NCI-H345 treated with DMSO at 0.1 percent for 48 hours (cell line): ENCODE results near the gene PDCD1LG2.

Experiments
- DNase-seq: peaks from one replicate; lab custom pipeline; 2025; ENCODE audit not compliant: unreplicated experiment; lab: John Stamatoyannopoulos, UW

PDCD1LG2 gene

DNA sequence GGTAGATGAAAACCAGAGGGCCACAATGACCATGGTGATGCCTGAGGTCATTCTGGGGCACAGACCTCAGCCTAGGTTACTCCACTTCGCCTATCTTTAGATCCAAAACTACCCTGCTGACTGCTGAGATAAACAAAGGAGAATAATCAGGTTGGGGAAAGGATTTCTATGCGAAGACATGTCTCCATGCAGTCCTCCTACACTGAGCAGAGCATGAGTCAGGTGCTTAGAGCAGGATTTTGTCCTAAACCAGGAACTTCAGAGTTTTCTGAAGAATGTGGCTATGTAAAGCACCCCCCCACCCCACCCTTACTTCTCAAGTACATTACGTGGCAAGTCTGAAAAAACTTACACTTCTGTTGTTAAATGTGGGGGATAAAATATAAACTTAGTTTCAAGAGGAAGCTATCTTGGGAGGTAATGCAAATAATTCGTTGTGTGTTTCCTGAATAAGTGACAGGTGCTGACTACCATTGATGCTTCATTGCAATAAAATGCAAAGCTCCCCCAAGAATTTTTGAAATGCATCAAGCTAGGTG lies 19.4 kb downstream of the PDCD1LG2 start:
- DNase-seq = no peak

DNA sequence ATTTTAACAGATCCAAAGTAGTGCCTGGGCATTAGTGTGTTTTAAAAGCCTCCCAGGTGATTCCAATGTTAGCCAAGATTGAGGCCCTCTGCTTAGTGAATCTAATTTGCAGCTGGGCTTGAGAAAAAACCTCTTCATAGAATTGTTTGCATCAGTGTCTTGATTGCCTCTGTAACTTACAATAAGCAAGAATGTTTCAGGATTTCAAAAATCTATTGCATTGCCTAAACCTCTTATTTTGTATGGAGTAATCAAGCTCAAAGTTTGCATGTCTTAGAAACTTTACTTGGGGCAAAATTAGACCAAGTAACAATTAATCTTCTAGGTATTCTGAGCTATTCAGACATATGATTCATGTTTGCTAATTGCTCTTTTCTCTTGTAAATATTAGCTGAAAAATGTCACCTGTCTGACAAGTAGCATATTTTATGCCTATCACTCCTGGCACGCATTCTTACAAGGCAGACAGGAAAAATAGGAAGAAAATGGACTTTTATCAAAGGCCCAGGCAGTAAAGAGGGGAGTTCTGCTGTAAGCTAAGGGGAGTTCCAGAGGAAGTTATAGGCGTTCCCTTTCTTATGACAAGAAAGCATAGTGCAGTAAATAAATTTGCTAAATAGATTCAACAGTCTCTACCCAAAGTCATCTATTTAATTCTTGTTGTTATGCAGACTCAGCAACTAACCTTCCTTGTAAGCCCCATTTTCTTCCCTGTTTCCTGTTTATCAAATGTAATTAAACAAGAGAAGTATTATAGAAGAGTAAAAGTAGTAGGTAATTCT lies 21.0 kb downstream of the PDCD1LG2 start:
- DNase-seq = no peak

- no peak for DNase-seq
Measured at GRCh38 chr9:5532306-5532705, 22.0 kb downstream of the PDCD1LG2 start.

- no peak for DNase-seq
Measured at GRCh38 chr9:5532790-5533189, 22.5 kb downstream of the PDCD1LG2 start.

- no peak for DNase-seq
Measured at GRCh38 chr9:5536684-5537083, 26.4 kb downstream of the PDCD1LG2 start.

- no peak for DNase-seq
Measured at GRCh38 chr9:5543875-5544702, 33.8 kb downstream of the PDCD1LG2 start.

DNA sequence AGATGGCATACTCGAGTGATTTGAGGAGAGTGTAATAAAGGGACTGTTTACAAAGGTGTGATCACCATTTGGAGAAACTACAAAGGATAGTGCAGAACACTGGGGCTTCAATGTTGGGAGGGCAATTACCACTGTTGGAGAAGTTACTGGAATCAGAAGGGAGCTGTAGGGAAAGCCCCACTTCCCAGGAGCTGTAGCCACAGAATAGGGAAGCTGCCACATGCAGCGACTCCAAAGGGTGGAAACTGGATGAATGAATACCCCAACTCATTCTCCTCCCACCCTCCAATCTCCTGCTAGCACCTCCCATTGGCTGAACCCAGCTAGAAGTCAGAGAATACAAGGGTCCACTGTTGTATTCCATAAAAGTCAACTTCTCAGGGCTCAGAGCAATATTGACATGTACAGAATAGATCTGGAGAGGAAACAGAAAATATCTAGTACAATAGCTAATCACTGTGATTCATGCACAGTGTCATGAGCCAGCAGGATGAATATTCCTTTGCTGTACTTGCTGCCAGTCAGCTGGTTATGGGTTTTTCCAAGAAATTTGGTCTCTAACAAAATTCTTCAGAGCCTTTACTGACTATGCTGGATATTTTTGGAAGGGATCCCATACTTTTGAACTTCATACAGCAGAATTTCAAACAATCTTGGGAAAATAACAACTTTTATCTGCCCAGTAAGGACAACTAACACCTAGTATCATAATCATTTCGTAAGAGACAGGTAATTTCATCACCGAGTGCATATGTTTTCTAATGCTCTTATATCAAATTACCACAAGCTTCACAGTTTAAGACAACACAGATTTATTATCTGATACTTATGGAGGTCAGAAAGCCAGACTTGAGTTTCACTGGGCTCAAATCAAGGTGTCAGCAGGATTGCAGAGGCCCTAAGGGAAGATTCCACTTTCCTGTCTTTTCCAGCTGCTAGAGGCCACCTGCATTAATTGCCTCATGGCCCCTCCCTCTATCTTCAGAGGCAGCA lies 39.6 kb downstream of the PDCD1LG2 start:
- DNase-seq = no peak

DNA sequence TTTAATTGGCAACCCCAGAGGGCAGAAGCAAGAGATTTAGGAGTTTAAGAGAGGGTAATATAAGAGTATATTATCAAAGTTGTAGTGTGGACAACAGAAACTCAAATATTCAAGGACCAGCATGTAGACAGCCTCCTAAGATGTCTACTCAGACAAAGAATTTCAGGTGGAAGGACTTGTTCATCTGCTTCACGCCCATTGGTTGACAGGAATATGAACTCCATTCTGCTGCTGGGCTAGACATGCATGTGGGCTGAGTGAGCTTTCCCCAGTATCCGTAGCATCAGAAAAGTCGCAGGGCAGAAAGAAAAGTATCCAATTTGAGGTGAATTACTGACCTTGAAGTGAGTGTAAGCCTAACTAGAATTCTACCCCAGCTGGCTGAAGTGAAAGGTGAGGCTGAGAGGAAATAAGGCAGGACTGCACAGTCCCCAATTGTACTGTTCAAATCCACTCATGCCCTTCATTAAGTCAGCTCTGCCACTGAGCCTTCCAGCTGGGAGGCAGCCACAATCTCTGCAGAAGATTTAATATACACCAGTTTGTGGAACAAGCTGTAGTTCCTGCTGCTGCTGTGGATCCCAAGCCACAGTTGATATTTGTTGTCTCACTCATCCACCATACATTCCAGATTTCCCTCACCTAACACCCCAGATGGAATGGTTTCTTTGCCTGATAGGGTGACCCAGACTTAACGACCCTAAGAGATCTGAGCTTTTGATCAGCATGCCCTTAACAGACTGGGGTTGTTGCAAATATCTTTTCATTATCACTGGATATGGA lies 41.2 kb downstream of the PDCD1LG2 start:
- DNase-seq = no peak

- DNase-seq = no peak
Measured at GRCh38 chr9:5552301-5552700, 42.0 kb downstream of the PDCD1LG2 start.

- no peak for DNase-seq
Measured at GRCh38 chr9:5553211-5553610, 42.9 kb downstream of the PDCD1LG2 start.

DNA sequence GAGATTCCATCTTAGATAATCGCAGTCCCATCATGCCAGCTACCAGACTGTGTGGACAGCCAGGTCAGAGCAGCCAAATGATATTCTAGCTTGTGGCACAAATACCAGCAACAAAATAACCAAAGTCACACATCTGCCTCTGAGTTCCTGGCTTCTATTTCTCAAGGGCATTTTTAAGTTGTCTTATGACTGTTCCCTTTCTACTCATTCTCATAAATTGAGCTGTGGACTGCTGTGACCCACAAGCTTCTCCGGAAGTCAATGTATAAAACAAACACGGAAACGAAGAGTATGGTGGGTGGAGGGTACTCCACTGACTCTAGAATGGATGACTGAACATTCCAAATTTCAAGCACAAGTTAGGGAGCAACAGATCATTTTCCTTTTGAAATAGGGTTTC lies 43.9 kb downstream of the PDCD1LG2 start:
- DNase-seq = no peak

DNA sequence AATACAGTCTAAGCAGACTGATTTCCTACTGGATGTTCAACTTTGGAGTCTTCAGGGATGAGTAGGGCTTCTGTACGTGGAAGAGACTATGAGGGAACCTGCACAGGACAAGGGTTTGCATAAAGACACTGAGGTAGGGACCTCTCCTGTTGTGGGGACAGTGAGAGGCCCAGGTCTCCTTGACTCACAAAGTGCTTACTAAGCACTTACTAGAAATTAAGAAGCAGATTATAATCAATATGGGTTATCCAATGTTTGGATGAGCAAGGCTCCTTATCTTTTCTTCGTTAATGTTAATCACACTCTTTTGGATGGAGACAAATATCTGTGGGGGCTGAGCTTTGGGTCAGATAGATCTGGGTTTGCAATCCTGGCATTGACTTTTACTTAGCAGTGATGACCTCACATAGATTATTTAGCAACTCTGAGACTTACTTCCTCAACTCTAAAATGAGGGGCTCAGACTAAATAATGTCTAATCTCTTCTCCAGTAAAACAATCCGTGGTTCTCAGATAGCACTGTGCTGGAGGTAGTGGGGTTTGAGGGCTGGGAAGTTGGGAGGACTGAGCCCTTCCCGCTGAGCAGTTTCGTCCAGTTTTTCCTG lies 45.9 kb downstream of the PDCD1LG2 start:
- DNase-seq = no peak

DNA sequence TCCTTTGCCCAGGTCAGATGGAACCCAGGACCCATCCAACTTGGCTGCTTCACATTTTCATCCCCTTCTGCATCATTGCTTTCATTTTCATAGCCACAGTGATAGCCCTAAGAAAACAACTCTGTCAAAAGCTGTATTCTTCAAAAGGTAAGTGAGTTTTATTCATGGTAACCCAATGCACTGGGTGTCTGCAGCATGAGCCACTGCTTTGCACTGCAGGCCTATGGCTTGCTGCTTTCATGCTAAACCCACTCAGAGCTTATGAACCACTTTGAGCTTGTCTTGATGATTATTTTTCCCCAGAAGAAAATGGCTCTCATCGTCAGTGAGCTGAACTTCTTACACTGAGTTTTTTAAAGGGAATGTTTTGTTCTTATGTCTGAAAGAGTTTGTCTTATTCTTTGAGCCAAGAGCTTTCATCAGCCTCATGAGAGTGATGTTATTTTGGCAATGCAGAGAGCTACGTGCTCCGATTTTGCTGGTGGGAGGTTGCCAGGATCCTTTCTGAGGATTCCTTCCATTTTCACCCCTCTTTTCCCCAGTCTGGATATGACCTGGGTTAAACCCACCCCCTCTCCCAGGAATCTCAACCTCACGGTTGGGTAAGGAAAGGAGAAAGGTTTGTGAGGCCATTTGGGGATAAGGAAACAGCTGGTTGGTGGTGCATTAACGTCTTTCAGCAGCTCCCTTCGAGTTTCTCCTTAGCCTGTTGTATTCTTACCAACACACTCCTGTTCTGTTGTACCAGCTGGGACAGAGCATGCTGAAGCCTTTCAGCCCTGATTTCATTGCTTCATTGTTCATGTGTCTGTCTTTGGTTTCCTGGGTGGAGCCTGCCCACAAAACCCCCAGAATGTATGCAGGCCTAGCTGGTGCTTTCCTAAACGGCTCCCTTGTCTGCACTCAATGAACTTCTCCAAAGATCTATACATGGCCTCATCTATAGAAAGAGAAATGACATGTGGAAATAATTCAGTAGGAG lies 47.6 kb downstream of the PDCD1LG2 start:
- no peak for DNase-seq

GRCh38 chr9:5559659-5560058 lies 49.3 kb downstream of the PDCD1LG2 start:
- DNase-seq = no peak

DNA sequence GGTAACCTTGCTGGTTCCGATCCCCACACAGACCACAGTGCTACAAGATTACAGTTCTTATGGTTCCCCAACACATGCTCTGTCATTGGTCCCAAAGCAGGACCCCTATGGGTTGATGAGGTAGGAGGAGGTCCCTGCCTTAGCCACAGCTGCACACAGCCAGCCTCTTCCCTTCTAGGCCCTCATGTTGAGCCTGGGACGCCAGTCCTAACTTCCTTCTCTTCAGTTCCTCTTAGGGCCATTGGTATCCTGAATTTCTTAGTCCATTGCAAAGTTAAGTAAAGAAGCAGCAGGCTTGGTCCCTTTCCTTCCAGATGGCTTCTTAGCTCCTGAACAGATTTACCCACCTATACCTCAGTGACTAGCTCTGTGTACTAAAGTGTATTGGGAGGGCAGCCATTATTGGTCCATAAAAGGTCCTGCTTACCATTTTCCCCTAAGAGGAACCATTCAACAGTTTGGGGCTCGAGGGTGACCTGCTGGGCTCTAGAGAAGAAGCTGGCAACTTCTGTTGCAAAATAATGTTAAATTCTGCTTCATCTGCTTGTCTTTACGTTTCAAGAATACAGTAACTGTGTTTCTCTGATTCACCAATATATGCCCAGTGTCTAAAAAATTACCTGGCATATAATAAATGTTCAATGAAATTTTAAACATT lies 50.2 kb downstream of the PDCD1LG2 start:
- DNase-seq = no peak

DNA sequence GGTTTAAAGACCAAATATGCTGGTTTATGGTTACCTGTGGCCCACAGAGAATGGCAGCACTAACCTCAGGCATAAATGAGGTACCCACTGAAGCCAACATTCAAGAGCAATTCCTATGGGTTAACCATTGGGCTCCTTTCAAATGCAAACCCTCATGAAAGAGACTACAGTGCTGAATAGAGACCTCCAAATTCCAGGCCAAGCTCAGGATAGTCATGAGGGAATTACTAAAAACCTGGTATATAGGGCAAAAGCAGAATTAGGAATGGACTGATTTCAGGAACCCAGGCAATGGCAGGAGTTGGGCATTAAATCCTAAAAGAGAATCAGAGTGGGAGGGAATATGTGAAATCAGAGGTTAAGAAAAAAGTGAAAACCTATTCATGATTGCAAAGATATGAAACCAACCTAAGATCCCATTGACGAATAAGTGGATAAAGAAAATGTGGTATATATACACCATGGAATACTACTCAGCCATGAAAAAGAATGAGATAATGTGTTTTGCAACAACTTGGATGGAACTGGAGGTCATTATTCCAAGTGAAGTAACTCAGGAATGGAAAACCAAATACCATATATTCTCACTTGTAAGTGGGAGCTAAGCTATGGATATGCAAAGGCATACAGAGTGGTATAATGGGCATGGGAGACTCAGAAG lies 51.6 kb downstream of the PDCD1LG2 start:
- DNase-seq = no peak

DNA sequence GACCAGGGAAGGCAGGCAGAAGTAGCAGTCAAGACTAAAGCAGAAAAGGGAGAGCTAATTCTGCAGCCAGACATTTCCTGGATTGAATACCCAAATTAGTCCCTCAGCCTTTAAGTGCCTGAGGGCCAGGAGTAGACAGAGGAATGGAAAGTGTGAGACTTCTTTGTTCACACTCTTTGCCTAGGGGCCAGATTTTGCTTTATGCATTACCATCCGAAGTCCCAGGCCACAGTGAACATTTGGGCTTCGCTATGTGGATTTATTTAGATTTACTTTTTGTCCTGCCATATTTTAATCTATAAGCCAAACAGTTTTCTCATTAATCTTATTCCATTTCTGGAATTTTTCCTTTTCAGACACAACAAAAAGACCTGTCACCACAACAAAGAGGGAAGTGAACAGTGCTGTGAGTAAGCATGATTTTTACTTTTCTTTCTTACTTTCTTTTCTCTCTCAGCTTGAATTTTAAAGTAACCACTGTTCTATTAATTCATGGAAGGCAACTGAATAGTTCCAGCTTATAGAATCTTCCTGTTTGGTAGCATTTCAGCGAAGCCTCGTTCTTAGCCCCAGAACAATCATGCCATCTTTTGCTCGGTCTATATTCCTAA lies 52.6 kb downstream of the PDCD1LG2 start:
- no peak for DNase-seq
